ENCODE data around the gene GRID1.

Gene GRID1

DNA sequence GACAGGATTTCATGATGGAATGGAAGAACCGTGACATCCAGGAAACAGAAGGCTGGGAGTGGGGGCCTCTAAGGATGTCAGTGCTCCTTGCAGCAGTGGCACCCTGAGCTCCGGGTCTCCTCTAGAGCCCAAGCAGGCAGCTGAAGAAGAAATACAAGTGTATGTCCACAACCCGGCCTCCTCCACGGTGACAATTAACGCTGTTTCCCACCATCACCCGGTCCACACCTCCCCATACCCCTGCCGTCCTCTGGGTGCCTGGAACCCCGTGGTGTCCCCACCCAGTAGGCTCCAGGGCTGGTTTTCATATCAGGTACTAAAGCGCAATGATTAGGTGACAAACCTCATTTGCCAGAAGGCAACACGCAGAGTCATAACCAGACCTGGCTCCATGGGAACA lies 30.3 kb downstream of the GRID1 start:
- Histone ChIP-seq H3K79me2 (ENCODE audit: insufficient read depth, low read length) (no peaks in the 10 kb centered on the region), H3K9me2 (ENCODE audit: low read depth, low read length) (no peaks in the 10 kb centered on the region), H3K4me3 (ENCODE audit: low read depth, low read length, poor library complexity, severe bottlenecking) (no peak overlapping the region), H3K4me2 (ENCODE audit: low read length) (no peak overlapping the region), H2AFZ (ENCODE audit: low read length) (no peak overlapping the region), H3K36me3 (ENCODE audit: insufficient read depth, low read length) (no peaks in the 10 kb centered on the region), H4K20me1 (ENCODE audit: insufficient read depth, low read length) (no peaks in the 10 kb centered on the region), H3F3A (ENCODE audit: insufficient read depth, low read length) (no peaks in the 10 kb centered on the region), H3K4me1 (ENCODE audit: insufficient read depth, low read length, severe bottlenecking) (no peaks in the 10 kb centered on the region), H3K27me3 (ENCODE audit: insufficient read depth, low read length) (no peaks in the 10 kb centered on the region; the same call in 1 of the 2 replicates), H3K27ac (ENCODE audit: low read depth, low read length, poor library complexity, severe bottlenecking) (no peak overlapping the region), H3K9me3 (ENCODE audit: low read length) (no peaks in the 10 kb centered on the region), H3K9ac (ENCODE audit: low read length) (no peak overlapping the region)
- no peak for TF ChIP-seq EZH2 (IDR thresholded peaks at IDR 0.05; ENCODE audit: borderline replicate concordance, low read length)
- TF ChIP-seq, protein P1, sequence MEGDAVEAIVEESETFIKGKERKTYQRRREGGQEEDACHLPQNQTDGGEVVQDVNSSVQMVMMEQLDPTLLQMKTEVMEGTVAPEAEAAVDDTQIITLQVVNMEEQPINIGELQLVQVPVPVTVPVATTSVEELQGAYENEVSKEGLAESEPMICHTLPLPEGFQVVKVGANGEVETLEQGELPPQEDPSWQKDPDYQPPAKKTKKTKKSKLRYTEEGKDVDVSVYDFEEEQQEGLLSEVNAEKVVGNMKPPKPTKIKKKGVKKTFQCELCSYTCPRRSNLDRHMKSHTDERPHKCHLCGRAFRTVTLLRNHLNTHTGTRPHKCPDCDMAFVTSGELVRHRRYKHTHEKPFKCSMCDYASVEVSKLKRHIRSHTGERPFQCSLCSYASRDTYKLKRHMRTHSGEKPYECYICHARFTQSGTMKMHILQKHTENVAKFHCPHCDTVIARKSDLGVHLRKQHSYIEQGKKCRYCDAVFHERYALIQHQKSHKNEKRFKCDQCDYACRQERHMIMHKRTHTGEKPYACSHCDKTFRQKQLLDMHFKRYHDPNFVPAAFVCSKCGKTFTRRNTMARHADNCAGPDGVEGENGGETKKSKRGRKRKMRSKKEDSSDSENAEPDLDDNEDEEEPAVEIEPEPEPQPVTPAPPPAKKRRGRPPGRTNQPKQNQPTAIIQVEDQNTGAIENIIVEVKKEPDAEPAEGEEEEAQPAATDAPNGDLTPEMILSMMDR (IDR thresholded peaks at IDR 0.05; ENCODE audit: low read length) = no peak

GRCh38 chr10:86335831-86336230 lies 30.8 kb downstream of the GRID1 start:
- no peaks in the 10 kb centered on the region for H3K79me2 ChIP-seq (ENCODE audit: insufficient read depth, low read length)
- no peak overlapping the region for H3K9ac ChIP-seq (ENCODE audit: low read length)
- H3K4me2 ChIP-seq (ENCODE audit: low read length) = no peak overlapping the region
- TF ChIP-seq EZH2 (IDR thresholded peaks at IDR 0.05; ENCODE audit: borderline replicate concordance, low read length) = no peak
- TF ChIP-seq, protein P1 (IDR thresholded peaks at IDR 0.05; ENCODE audit: low read length) = no peak
- H3K36me3 ChIP-seq (ENCODE audit: insufficient read depth, low read length) = no peaks in the 10 kb centered on the region
- H3K27me3 ChIP-seq (ENCODE audit: insufficient read depth, low read length) = no peaks in the 10 kb centered on the region; the same call in 1 of the 2 replicates
- no peaks in the 10 kb centered on the region for H3K4me1 ChIP-seq (ENCODE audit: insufficient read depth, low read length, severe bottlenecking)
- H2AFZ ChIP-seq (ENCODE audit: low read length) = no peak overlapping the region
- H3K4me3 ChIP-seq (ENCODE audit: low read depth, low read length, poor library complexity, severe bottlenecking) = no peak overlapping the region
- no peaks in the 10 kb centered on the region for H3F3A ChIP-seq (ENCODE audit: insufficient read depth, low read length)
- H3K9me2 ChIP-seq (ENCODE audit: low read depth, low read length) = no peaks in the 10 kb centered on the region
- no peaks in the 10 kb centered on the region for H4K20me1 ChIP-seq (ENCODE audit: insufficient read depth, low read length)
- H3K9me3 ChIP-seq (ENCODE audit: low read length) = no peaks in the 10 kb centered on the region
- no peak overlapping the region for H3K27ac ChIP-seq (ENCODE audit: low read depth, low read length, poor library complexity, severe bottlenecking)

DNA sequence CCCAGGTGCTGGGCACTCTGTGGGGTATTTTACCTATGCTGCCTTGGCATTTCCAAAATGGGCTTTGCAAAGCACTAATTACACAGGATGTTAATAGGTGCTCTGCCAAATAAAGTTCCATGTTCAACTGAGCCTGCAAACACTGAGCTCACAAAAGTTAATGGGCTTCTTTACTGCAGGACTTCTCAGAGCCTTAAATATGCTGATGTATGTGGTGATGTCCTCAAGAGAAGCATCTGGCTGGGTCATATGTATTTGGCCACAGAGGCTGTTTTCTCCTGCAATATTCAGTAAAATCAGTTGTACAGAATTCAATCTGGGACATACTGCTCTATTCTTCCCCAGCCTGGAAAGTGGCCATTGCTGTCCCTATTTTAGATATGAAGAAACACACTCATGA lies 31.3 kb downstream of the GRID1 start:
- H3K27ac ChIP-seq (ENCODE audit: low read depth, low read length, poor library complexity, severe bottlenecking) = no peak overlapping the region
- H3K79me2 ChIP-seq (ENCODE audit: insufficient read depth, low read length) = no peaks in the 10 kb centered on the region
- H4K20me1 ChIP-seq (ENCODE audit: insufficient read depth, low read length) = no peaks in the 10 kb centered on the region

More for the DNA sequence above, 31.3 kb downstream of the GRID1 start:
- H3K4me1 ChIP-seq (ENCODE audit: insufficient read depth, low read length, severe bottlenecking) = no peaks in the 10 kb centered on the region
- no peak for TF ChIP-seq EZH2 (IDR thresholded peaks at IDR 0.05; ENCODE audit: borderline replicate concordance, low read length)
- TF ChIP-seq, protein P1 (IDR thresholded peaks at IDR 0.05; ENCODE audit: low read length) = no peak
- H2AFZ ChIP-seq (ENCODE audit: low read length) = no peak overlapping the region
- no peaks in the 10 kb centered on the region for H3K9me3 ChIP-seq (ENCODE audit: low read length)
- H3K36me3 ChIP-seq (ENCODE audit: insufficient read depth, low read length) = no peaks in the 10 kb centered on the region
- no peak overlapping the region for H3K4me2 ChIP-seq (ENCODE audit: low read length)
- no peaks in the 10 kb centered on the region for H3K9me2 ChIP-seq (ENCODE audit: low read depth, low read length)
- no peak overlapping the region for H3K9ac ChIP-seq (ENCODE audit: low read length)
- no peaks in the 10 kb centered on the region; the same call in 1 of the 2 replicates for H3K27me3 ChIP-seq (ENCODE audit: insufficient read depth, low read length)
- H3F3A ChIP-seq (ENCODE audit: insufficient read depth, low read length) = no peaks in the 10 kb centered on the region
- no peak overlapping the region for H3K4me3 ChIP-seq (ENCODE audit: low read depth, low read length, poor library complexity, severe bottlenecking)
